HG03196 (cell line): ENCODE data around the gene EME2.

Experiments
- ATAC-seq: cut with Tn5 transposase; IDR thresholded peaks from one replicate; pipeline ENCODE4 v1.9.1; 2021; ENCODE audit not compliant: unreplicated experiment

EME2 gene

DNA sequence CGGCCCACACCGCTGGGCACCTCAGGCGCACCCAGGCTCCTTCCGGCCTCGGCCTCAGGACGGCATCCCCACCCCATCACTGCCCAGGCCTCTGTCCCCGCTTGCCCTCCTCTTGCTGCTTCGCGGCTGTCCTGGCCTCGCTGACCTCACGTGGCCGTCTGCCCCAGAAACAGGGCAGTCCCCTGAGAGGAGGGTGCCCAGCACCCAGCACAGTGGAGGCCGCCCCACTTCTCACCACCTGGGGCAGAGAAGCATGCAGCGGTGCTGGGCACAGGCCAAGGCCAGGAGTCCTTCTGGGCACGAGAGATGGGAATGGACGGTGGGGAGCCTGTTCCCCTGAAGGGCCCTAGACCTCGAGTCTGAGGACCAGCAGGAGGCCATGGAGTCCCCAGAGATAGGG, 45.1 kb downstream of the EME2 start:
- no peak for ATAC-seq

DNA sequence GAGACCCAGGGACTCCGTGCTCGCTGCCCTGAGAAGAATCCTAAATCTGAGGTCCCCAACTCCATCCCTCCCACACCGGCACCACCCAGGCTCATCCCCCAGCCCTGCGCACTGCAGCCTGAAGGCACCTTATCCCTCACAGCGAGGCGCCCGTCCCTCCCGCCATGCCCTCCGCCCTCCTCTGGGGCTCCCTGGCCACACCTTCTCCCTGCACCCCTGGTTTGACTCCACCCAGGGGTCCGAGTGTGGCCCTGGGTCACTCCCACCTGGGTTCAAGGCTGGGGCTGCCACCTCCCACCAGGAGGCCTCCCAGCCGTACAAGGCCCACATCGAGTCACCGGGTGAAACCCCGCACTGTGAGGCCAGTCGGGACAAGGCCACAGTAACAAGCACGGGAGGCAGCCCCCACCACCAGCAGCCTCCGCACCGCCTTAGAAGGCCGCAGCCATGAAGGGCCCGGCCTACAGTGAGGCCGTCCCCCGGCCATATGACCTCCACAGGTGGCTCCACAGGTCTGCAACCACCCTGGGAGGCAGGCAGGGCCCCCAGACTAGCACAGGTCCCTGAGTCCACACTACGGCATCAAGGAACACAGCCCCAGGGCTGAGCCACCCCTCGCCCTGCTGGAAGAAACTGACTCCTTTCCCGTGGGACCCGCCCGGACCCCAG, 45.7 kb downstream of the EME2 start:
- ATAC-seq, result no peak

DNA sequence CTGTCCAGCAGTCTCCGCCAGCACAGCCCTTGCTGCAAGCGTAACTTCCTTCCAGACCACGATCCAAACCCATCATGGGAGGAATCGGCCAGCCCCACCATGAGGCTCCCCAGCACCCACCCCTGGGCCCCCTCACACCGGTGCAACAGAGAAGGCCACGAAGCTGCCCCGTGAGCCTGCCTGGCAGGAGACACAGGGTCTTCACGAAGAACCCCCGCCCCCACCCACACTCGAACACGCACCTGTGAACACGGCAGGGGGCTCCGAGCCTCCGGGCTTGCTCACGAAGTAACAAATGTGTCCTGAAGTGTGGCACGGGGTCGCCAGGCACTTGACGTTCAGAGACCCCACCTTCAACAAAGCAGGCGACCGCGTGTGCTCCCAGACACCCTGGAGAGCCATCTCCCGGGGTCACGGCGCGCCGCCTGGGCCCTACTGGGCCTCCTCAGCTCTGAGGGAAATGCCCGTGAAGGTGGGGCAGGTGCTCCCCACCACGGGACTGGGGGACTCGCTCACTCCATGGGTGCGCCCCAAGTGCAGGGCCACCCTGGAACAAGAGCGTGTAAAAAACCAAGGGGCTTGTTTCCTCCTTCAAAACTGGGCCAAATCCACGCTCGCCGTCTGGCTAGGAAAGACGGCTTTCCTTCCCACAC, 46.4 kb downstream of the EME2 start:
- ATAC-seq, result no peak

DNA sequence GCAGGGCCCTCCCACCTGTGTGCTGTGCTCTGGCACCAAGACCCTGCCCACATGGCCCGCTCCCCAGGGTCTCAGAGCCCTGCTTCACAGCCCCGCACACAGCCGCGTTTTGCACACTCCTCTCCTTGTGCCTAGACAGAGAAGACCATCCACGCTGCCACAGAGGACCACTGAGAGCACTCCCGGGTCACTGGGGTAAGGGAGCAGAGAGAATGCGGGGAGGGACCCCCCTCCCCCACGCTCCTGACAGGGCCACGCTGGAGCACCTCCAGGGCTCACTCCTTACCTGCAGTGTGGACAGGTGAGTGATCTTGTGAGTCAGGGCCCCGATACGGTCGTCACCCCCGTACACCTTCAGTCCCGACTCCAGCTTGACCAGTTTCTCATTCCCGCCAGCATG, 47.0 kb downstream of the EME2 start:
- no peak for ATAC-seq

DNA sequence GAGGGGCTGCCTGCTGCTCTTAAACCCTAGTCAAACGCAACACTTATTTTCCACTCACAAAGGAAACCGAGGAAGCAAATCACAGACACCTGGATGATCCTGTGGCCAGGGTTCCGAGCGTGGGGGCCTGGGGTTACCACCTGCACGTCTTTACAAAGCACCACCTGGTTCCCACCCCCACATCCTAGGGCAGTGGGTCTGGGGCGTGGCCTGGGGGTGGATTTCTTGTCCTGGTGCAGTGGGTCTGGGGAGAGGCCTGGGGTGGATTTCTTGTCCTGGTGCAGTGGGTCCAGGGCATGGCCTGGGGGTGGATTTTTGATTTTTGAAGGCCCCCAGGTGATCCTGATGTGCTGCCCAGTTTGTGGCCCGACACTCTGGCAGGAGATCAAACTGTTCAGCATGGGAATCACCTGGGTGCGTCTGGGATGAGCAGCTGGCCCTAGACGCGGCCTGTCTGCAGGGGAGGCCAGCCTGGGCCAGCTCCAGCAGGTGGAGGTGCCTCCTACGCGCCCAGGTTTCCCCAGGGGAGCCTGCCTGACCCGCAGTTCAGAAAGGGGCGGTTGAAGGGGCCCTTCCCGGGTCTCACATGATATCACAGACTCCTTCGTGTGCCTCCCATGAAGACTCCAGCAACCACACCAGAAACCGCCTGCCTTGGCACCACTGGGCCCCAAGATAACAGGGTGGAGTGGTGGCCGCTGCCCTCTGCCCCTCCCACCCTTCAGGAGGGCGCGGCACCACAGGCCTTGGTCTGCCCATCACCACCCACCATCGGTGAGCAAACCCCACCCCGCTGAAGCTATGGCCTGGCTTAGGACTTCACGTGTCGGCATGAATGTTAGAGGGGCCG, 47.7 kb downstream of the EME2 start:
- no peak for ATAC-seq

DNA sequence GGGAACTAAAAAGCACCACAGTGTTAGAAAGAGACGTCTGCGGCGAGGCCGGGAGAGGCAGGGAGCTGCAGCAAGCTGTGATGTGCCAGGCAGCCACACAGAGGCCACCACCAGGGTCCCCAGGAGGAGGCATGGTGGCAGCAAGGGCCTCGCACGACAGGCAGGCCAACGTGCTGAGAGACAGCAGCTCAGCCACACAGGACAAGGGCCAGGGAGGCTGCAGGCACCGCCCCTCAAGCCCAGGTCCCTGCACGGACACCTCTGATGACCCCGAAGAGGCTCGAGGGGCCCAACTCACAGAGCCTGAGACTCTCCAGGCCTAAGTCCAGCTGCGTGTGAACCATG, 48.3 kb downstream of the EME2 start:
- no peak for ATAC-seq

DNA sequence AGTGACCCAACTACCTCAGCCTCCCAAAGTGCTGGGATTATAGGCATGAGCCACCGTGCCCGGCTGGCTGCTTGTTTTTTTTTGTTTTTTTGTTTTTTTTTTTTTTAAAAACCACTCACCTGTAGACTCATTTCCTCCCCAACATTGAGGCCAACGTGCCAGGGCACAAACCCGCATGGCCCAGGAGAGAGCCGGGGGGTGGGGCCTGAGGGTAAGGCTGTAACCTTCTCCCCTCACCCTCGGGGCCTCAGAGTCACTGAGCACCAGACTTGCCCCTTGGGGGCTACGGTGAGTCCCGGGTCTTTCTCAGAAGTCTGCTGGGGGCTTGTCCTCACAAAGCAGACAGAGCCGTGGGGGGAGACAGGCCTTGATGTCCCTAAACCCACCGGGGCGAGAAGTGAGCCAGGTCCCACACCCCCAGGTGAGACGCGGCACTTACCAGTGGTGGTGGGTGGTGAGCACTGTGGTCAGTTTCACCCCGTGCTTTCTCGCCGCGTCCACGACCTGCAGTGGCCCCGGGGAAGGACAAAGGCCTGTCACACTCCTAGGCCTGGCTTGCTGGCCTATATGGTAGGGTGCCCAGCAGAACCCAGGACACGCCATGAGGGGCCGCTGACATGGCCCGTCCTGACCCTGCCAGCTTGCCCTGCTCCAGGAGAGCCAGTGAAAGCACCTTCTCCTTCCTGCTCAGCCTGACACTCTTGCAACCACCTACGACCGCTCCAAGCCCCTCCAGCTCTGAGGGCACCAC, 49.4 kb downstream of the EME2 start:
- no peak for ATAC-seq

DNA sequence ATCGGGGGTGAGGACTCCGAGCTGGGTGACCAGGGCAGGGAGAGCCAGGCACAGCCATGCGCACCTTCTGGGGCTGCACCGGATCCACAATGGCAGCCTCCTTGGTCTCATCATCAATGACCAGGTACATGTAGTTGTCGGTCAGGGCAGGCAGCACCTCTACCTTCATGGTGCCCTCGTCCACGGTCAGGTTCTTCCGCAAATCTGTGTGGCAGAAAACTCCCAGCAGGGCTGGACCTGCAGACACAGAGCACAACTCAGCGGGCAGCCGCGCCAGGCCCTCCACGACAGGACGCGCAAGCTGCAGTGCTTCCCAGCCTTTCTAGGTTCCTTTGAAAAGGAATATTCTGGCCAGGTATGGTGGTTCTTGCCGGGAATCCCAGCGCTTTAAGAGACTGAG, 50.2 kb downstream of the EME2 start:
- ATAC-seq, result no peak

DNA sequence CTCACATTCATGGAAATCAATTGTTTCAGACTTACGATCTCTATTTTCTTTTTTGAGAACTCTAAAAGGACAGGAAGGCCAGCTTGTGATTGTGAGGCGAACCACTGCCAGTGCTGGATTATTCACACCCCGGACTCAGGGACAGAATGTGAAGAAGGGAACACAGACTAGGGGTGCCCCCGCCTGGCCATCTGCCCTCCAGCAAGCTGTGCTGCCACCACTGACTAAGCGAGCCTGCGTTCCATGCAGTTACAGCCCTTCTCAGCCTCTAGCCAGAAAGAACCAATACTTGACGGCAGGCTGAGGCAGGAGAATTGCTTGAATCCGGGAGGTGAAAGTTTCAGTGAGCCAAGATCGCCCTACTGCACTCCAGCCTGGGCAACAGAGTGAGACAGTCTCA, 51.2 kb downstream of the EME2 start:
- no peak for ATAC-seq

DNA sequence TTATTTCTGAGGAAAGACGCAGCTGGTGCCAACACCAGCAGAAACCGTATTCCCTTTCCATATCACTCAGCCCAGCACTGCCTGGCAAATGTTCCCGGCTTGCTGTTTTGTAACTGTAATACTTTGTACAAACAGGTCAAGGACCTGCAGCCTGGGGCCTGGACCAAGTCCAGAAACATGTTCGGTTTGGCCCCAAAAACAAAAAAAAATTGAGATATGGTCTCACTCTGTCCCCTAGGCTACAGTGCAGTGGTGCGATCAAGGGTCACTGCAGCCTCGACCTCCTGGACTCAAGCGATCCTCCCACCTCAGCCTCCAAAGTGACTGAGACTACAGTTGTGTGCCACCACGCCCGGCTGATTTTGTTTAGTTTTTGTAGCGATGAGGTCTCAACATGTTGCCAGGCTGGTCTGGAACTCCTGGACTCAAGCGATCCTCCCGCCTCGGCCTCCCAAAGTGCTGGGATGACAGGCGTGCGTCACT, 52.8 kb downstream of the EME2 start:
- no peak for ATAC-seq
